Astrocyte (in vitro differentiated cells and primary cell): ENCODE measurements around the gene ISOC1. TPM values are rescaled to one million over a fixed set of nuclear protein-coding genes. Genes with fewer than 3 reads are reported as not detected.

Experiments used
- DNase-seq: peaks from one replicate; pipeline ENCODE4 v3.0.0-alpha.2; 2010; ENCODE audit warnings: low read depth
- FAIRE-seq: peaks from 2 replicates; lab custom pipeline; 2011; peaks lifted over from hg19 to GRCh38; lab: Jason Lieb, UNC
- H2AFZ ChIP-seq: 2 replicates; pipeline ENCODE4 v1.6.0; 2012; ENCODE audit warnings: low read depth, low read length, inconsistent platforms
- H3K27ac ChIP-seq: 2 replicates; pipeline ENCODE4 v1.5.1; 2011; ENCODE audit warnings: low read depth, low read length, inconsistent platforms
- H3K27me3 ChIP-seq: 2 replicates; pipeline ENCODE4 v1.6.0; 2011; ENCODE audit warnings: low read length, inconsistent platforms; ENCODE audit not compliant: insufficient read depth
- H3K36me3 ChIP-seq: 2 replicates; pipeline ENCODE4 v1.5.1; 2011; ENCODE audit warnings: low read length, inconsistent platforms; ENCODE audit not compliant: insufficient read depth
- H3K4me1 ChIP-seq: 2 replicates; pipeline ENCODE4 v1.5.1; 2011; ENCODE audit warnings: low read length, inconsistent platforms; ENCODE audit not compliant: insufficient read depth
- H3K4me2 ChIP-seq: 2 replicates; pipeline ENCODE4 v1.6.0; 2012; ENCODE audit warnings: low read length, inconsistent platforms
- H3K4me3 ChIP-seq: 2 replicates; pipeline ENCODE4 v1.5.1; 2011; ENCODE audit warnings: low read depth, mild to moderate bottlenecking, low read length, inconsistent platforms; ENCODE audit not compliant: insufficient read depth
- H3K79me2 ChIP-seq: 2 replicates; pipeline ENCODE4 v1.6.0; 2012; ENCODE audit warnings: mild to moderate bottlenecking, low read length, inconsistent platforms; ENCODE audit not compliant: insufficient read depth
- H3K9ac ChIP-seq: 2 replicates; pipeline ENCODE4 v1.6.0; 2012; ENCODE audit warnings: mild to moderate bottlenecking, low read length, inconsistent platforms
- H3K9me3 ChIP-seq: 2 replicates; pipeline ENCODE4 v1.5.1; 2012; ENCODE audit warnings: low read depth, mild to moderate bottlenecking, low read length, inconsistent platforms; ENCODE audit not compliant: insufficient read depth
- H4K20me1 ChIP-seq: 2 replicates; pipeline ENCODE4 v1.6.0; 2012; ENCODE audit warnings: low read length, inconsistent platforms; ENCODE audit not compliant: insufficient read depth
- H3K27ac Mint-ChIP-seq: one replicate; pipeline ENCODE4 v1.8.0; 2021; ENCODE audit warnings: mild to moderate bottlenecking, mixed read lengths; ENCODE audit not compliant: unreplicated experiment
- H3K27me3 Mint-ChIP-seq: one replicate; pipeline ENCODE4 v1.8.0; 2021; ENCODE audit warnings: low read depth, mixed read lengths; ENCODE audit not compliant: unreplicated experiment
- H3K36me3 Mint-ChIP-seq: one replicate; pipeline ENCODE4 v1.8.0; 2021; ENCODE audit warnings: low read depth, mixed read lengths; ENCODE audit not compliant: unreplicated experiment
- H3K4me1 Mint-ChIP-seq: one replicate; pipeline ENCODE4 v1.8.0; 2021; ENCODE audit warnings: low read depth, mixed read lengths; ENCODE audit not compliant: unreplicated experiment
- H3K4me3 Mint-ChIP-seq: one replicate; pipeline ENCODE4 v1.8.0; 2021; ENCODE audit warnings: mild to moderate bottlenecking, moderate library complexity, mixed read lengths; ENCODE audit not compliant: unreplicated experiment
- H3K9me3 Mint-ChIP-seq: one replicate; pipeline ENCODE4 v1.8.0; 2021; ENCODE audit warnings: mild to moderate bottlenecking, mixed read lengths; ENCODE audit not compliant: unreplicated experiment
- EZH2 ChIP-seq: IDR thresholded peaks from 2 replicates; pipeline ENCODE4 v1.6.1; 2012; ENCODE audit warnings: mild to moderate bottlenecking, low read length, inconsistent platforms; ENCODE audit not compliant: insufficient read depth
- total RNA-seq: library from RNA; stranded (reverse); gene quantifications from 2 replicates; pipeline ENCODE4 v1.2.1, GENCODE V29; 2021
- TF ChIP-seq, protein P1 (sequence below): IDR thresholded peaks from 2 replicates; pipeline ENCODE4 v1.5.1; 2011; ENCODE audit warnings: low read depth, mild to moderate bottlenecking, inconsistent platforms, low read length, moderate library complexity; ENCODE audit not compliant: insufficient read depth

The ISOC1 gene
- total RNA-seq, 1 donor from 2014 or later = 8.4 TPM

DNA sequence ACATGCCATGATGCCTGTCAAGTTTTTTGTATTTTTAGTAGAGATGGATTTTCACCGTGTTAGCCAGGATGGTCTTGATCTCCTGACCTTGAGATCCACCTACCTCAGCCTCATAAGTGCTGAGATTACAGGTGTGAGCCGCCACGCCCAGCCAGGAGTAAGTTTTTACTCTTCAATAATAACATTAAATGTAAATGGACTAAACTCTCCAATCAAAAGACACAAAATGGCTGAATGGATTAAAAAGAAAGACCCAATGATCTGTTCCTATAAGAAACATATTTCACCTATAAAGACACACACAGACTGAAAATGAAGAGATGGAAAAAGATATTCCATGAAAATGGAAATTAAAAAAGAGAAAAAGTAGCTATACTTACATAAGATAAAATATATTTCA, 37.2 kb upstream of the ISOC1 start:
- Histone ChIP-seq H3K36me3 (no peaks in the 10 kb centered on the region), H3K79me2 (no peaks in the 10 kb centered on the region), H2AFZ (no peak overlapping the region), H3K4me3 (no peak overlapping the region), H3K4me1 (no peaks in the 10 kb centered on the region), H3K4me2 (no peak overlapping the region), H3K9ac (no peak overlapping the region), H3K9me3 (no peaks in the 10 kb centered on the region), H3K27ac (no peak overlapping the region), H4K20me1 (no peaks in the 10 kb centered on the region), H3K27me3 (no peaks in the 10 kb centered on the region)
- no peak for TF ChIP-seq EZH2
- TF ChIP-seq, protein P1, sequence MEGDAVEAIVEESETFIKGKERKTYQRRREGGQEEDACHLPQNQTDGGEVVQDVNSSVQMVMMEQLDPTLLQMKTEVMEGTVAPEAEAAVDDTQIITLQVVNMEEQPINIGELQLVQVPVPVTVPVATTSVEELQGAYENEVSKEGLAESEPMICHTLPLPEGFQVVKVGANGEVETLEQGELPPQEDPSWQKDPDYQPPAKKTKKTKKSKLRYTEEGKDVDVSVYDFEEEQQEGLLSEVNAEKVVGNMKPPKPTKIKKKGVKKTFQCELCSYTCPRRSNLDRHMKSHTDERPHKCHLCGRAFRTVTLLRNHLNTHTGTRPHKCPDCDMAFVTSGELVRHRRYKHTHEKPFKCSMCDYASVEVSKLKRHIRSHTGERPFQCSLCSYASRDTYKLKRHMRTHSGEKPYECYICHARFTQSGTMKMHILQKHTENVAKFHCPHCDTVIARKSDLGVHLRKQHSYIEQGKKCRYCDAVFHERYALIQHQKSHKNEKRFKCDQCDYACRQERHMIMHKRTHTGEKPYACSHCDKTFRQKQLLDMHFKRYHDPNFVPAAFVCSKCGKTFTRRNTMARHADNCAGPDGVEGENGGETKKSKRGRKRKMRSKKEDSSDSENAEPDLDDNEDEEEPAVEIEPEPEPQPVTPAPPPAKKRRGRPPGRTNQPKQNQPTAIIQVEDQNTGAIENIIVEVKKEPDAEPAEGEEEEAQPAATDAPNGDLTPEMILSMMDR = no peak
- Mint-ChIP-seq H3K27ac (no peak overlapping the region), H3K36me3 (no peaks in the 10 kb centered on the region), H3K4me3 (no peak overlapping the region), H3K9me3 (no peaks in the 10 kb centered on the region), H3K27me3 (no peaks in the 10 kb centered on the region), H3K4me1 (no peaks in the 10 kb centered on the region)
- DNase-seq (no peak), FAIRE-seq (no peak)

DNA sequence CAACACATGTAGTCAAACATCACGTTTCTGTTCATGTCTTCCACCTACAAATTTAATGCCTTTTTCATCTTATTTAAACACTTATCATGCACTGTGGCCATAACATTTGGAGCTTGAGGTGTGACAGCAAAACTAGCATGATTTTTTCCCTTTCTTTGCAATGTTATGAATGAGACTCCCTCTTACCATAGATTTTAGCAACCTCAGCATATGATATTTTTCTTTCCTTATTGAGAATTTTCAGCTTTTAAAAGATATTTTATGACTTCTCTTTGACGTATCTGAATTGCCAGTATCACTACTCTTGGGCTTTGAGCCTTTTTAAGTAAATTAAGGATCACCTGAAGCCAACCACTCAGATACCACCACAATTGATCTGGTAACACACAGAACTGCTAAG, 32.7 kb upstream of the ISOC1 start:
- Mint-ChIP-seq H3K36me3 (no peaks in the 10 kb centered on the region), H3K27ac (no peak overlapping the region), H3K4me3 (no peak overlapping the region), H3K4me1 (no peaks in the 10 kb centered on the region), H3K9me3 (no peaks in the 10 kb centered on the region), H3K27me3 (peaks cover 3% of the 10 kb centered on the region)
- Histone ChIP-seq H3K9ac (no peak overlapping the region), H3K79me2 (no peaks in the 10 kb centered on the region), H4K20me1 (no peaks in the 10 kb centered on the region), H3K9me3 (no peaks in the 10 kb centered on the region), H3K27ac (no peak overlapping the region), H3K4me3 (no peak overlapping the region), H3K27me3 (no peaks in the 10 kb centered on the region), H3K4me2 (no peak overlapping the region), H3K36me3 (no peaks in the 10 kb centered on the region), H2AFZ (no peak overlapping the region), H3K4me1 (no peaks in the 10 kb centered on the region)
- FAIRE-seq (no peak), DNase-seq (no peak)
- no peak for TF ChIP-seq EZH2

DNA sequence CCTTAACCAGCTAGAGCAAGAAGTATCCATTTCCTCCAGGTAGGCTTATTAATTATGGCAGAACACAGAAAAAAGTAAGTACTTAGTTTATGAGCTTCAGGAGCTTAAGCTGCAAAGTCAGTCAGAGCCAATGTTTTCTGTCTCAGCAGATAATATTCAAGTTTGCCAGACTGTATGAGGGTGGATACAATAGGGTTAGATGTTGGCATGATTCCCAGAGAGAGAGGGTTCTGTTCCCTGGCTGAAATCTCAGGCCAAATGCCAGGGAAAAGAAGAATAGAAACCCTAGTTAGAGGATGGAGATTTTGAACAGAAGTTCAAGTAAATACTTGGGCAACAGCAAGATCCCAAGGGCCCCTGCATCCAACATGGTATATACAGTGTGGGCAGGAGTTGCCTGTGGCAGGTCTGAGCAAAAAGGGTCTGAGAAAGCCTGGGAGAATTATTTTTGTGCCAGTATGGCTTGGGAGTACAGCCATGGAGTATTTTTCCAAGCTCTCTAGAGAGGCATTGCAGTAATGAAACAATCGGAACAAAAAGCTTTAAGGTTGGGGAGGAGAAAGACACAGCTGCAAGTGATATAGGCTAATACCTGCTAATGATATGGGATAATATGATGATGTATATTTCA, 31.0 kb upstream of the ISOC1 start:
- Histone ChIP-seq H3K27me3 (no peaks in the 10 kb centered on the region), H3K27ac (no peak overlapping the region), H3K4me1 (no peaks in the 10 kb centered on the region), H3K9ac (no peak overlapping the region), H3K4me2 (no peak overlapping the region), H3K9me3 (no peaks in the 10 kb centered on the region), H2AFZ (no peak overlapping the region), H3K36me3 (no peaks in the 10 kb centered on the region), H4K20me1 (no peaks in the 10 kb centered on the region), H3K4me3 (no peak overlapping the region), H3K79me2 (no peaks in the 10 kb centered on the region)
- peak; percentile 0 for DNase-seq
- TF ChIP-seq, protein P1 = no peak
- no peak for TF ChIP-seq EZH2
- Mint-ChIP-seq H3K9me3 (no peaks in the 10 kb centered on the region), H3K4me3 (no peak overlapping the region), H3K27ac (no peak overlapping the region), H3K27me3 (peaks cover 3% of the 10 kb centered on the region), H3K36me3 (no peaks in the 10 kb centered on the region), H3K4me1 (no peaks in the 10 kb centered on the region)
- no peak for FAIRE-seq
